ENCODE results near the gene NOX5.
"Not testable (repeated sequence)": the region's sequence is repeated elsewhere in the genome, so short reads cannot be mapped to it uniquely, and the experiment has no call there.

Gene NOX5

GRCh38 chr15:69014454-69014853, at the start of gene NOX5:
TSS of gene NOX5 (plus strand) at chr15:69014695. CDS start at chr15:69014736, 41 bp downstream.
- DNase-seq (ENCODE audit: low spot score) (peak; percentile 40), FAIRE-seq (no peak)

GRCh38 chr15:68966996-68967395, 47.5 kb upstream of the NOX5 start:
- DNase-seq (ENCODE audit: low spot score) = no peak
- no peak for FAIRE-seq

GRCh38 chr15:68967948-68968347, 46.5 kb upstream of the NOX5 start:
- no peak for FAIRE-seq
- no peak for DNase-seq (ENCODE audit: low spot score)

GRCh38 chr15:68969298-68969697, 45.2 kb upstream of the NOX5 start:
- FAIRE-seq (no peak), DNase-seq (ENCODE audit: low spot score) (no peak)

GRCh38 chr15:68972201-68973065, 42.1 kb upstream of the NOX5 start:
- FAIRE-seq (no peak), DNase-seq (ENCODE audit: low spot score) (no peak)

- FAIRE-seq = peak; percentile 62
- DNase-seq (ENCODE audit: low spot score) = not testable (repeated sequence)
Observed at GRCh38 chr15:68975651-68976160, 38.8 kb upstream of the NOX5 start.

GRCh38 chr15:68977426-68977825, 37.1 kb upstream of the NOX5 start:
- FAIRE-seq; DNase-seq (ENCODE audit: low spot score): not testable (repeated sequence)

GRCh38 chr15:68979006-68979405, 35.5 kb upstream of the NOX5 start:
- FAIRE-seq = peak; percentile 20
- no peak for DNase-seq (ENCODE audit: low spot score)

- DNase-seq (ENCODE audit: low spot score) (no peak), FAIRE-seq (no peak)
Observed at GRCh38 chr15:68979816-68980215, 34.7 kb upstream of the NOX5 start.

- FAIRE-seq = no peak
Observed at GRCh38 chr15:68980786-68981185, 33.7 kb upstream of the NOX5 start.

GRCh38 chr15:68981941-68982340, 32.6 kb upstream of the NOX5 start:
- DNase-seq (ENCODE audit: low spot score) = no peak
- FAIRE-seq = no peak

More at GRCh38 chr15:68980786-68981185, 33.7 kb upstream of the NOX5 start:
- DNase-seq (ENCODE audit: low spot score) = no peak

- FAIRE-seq (no peak), DNase-seq (ENCODE audit: low spot score) (no peak)
Observed at GRCh38 chr15:68982976-68983563, 31.4 kb upstream of the NOX5 start.

GRCh38 chr15:68983961-68984481, 30.5 kb upstream of the NOX5 start:
- FAIRE-seq = no peak
- no peak for DNase-seq (ENCODE audit: low spot score)

GRCh38 chr15:68984586-68984985, 29.9 kb upstream of the NOX5 start:
- DNase-seq (ENCODE audit: low spot score) (no peak), FAIRE-seq (no peak)

GRCh38 chr15:68985361-68985891, 29.1 kb upstream of the NOX5 start:
- FAIRE-seq (no peak), DNase-seq (ENCODE audit: low spot score) (no peak)

GRCh38 chr15:68986322-68986721, 28.2 kb upstream of the NOX5 start:
- FAIRE-seq = no peak
- DNase-seq (ENCODE audit: low spot score) = no peak

- DNase-seq (ENCODE audit: low spot score) (no peak), FAIRE-seq (no peak)
Observed at GRCh38 chr15:68987120-68987519, 27.4 kb upstream of the NOX5 start.

GRCh38 chr15:68987676-68988075, 26.8 kb upstream of the NOX5 start:
- DNase-seq (ENCODE audit: low spot score) (no peak), FAIRE-seq (no peak)

GRCh38 chr15:68989541-68990230, 24.8 kb upstream of the NOX5 start:
- FAIRE-seq (no peak), DNase-seq (ENCODE audit: low spot score) (no peak)

GRCh38 chr15:68990231-68990991, 24.1 kb upstream of the NOX5 start:
- no peak for DNase-seq (ENCODE audit: low spot score)
- FAIRE-seq = no peak
